Mammary epithelial cell (primary cell): ENCODE data around the gene SMYD3.

ENCODE experiments used
- EZH2 ChIP-seq: IDR thresholded peaks from 2 replicates; pipeline ENCODE4 v1.6.1; 2012; ENCODE audit warnings: low read length, inconsistent platforms, borderline replicate concordance
- TF ChIP-seq, protein P1 (sequence below), 2 donors: IDR thresholded peaks in 1 of 2; conservative IDR thresholded peaks in 1 of 2; 2 replicates each; pipeline ENCODE4 v1.5.1; 2011 to 2012; ENCODE audit warnings: inconsistent platforms in 2 of 2, low read length in 2 of 2, mild to moderate bottlenecking in 2 of 2, control low read depth in 1 of 2, low read depth in 1 of 2; ENCODE audit not compliant: insufficient read depth in 1 of 2; ENCODE audit errors: extremely low read depth in 1 of 2

GRCh38 chr1:245921417-245921816, 585.7 kb downstream of the SMYD3 start:
- TF ChIP-seq, protein P1, sequence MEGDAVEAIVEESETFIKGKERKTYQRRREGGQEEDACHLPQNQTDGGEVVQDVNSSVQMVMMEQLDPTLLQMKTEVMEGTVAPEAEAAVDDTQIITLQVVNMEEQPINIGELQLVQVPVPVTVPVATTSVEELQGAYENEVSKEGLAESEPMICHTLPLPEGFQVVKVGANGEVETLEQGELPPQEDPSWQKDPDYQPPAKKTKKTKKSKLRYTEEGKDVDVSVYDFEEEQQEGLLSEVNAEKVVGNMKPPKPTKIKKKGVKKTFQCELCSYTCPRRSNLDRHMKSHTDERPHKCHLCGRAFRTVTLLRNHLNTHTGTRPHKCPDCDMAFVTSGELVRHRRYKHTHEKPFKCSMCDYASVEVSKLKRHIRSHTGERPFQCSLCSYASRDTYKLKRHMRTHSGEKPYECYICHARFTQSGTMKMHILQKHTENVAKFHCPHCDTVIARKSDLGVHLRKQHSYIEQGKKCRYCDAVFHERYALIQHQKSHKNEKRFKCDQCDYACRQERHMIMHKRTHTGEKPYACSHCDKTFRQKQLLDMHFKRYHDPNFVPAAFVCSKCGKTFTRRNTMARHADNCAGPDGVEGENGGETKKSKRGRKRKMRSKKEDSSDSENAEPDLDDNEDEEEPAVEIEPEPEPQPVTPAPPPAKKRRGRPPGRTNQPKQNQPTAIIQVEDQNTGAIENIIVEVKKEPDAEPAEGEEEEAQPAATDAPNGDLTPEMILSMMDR (conservative IDR thresholded peaks at IDR 0.05 in 1 of 2, IDR thresholded peaks at IDR 0.05 in 1 of 2; ENCODE audit: extremely low read depth in 1 of 2, insufficient read depth in 1 of 2, low read depth in 1 of 2, low read length in 2 of 2) = no peak
- TF ChIP-seq EZH2 = no peak
